Astrocyte of the hippocampus (primary cell): ENCODE data around the gene SETD3.

Experiments
- DNase-seq: peaks from one replicate; pipeline ENCODE4 v3.0.0; 2011; ENCODE audit warnings: low read depth, low spot score

SETD3 gene

GRCh38 chr14:99479906-99480869, at the start of gene SETD3:
SETD3 (minus strand) TSS chr14:99480859; CDS start chr14:99465805, 15,054 bp downstream.
- DNase-seq, result peak; percentile 69

GRCh38 chr14:99529899-99530298, 49.2 kb upstream of the SETD3 start:
- no peak for DNase-seq

GRCh38 chr14:99527427-99528076, 46.9 kb upstream of the SETD3 start:
- DNase-seq, result no peak

GRCh38 chr14:99527026-99527425, 46.4 kb upstream of the SETD3 start:
- DNase-seq, result no peak

GRCh38 chr14:99525699-99526080, 45.0 kb upstream of the SETD3 start:
- no peak for DNase-seq

GRCh38 chr14:99524804-99525698, 44.4 kb upstream of the SETD3 start:
- DNase-seq, result peak; percentile 67

GRCh38 chr14:99524091-99524661, 43.5 kb upstream of the SETD3 start:
- DNase-seq, result peak; percentile 49

- DNase-seq, result no peak
Observed at GRCh38 chr14:99523704-99524055, 43.0 kb upstream of the SETD3 start.

GRCh38 chr14:99522934-99523703, 42.5 kb upstream of the SETD3 start:
- peak; percentile 85 for DNase-seq

- DNase-seq, result peak; percentile 69
Observed at GRCh38 chr14:99522457-99522891, 41.8 kb upstream of the SETD3 start.

- DNase-seq, result no peak
Observed at GRCh38 chr14:99522025-99522401, 41.4 kb upstream of the SETD3 start.

GRCh38 chr14:99521176-99522024, 40.7 kb upstream of the SETD3 start:
- no peak for DNase-seq

- no peak for DNase-seq
Observed at GRCh38 chr14:99520571-99521081, 40.0 kb upstream of the SETD3 start.

GRCh38 chr14:99519931-99520421, 39.3 kb upstream of the SETD3 start:
- no peak for DNase-seq

- DNase-seq, result no peak
Observed at GRCh38 chr14:99519347-99519881, 38.8 kb upstream of the SETD3 start.

GRCh38 chr14:99518441-99519346, 38.0 kb upstream of the SETD3 start:
- DNase-seq, result peak; percentile 86

GRCh38 chr14:99517643-99518381, 37.2 kb upstream of the SETD3 start:
- DNase-seq, result no peak
